ENCODE measurements around the gene CBLN1. TPM values are rescaled to one million over a fixed set of nuclear protein-coding genes. Genes with fewer than 3 reads are reported as not detected.

CBLN1 gene
- total and polyA plus RNA-seq, 2 donors from 2014 or later = 0.25 to 0.73 TPM

DNA sequence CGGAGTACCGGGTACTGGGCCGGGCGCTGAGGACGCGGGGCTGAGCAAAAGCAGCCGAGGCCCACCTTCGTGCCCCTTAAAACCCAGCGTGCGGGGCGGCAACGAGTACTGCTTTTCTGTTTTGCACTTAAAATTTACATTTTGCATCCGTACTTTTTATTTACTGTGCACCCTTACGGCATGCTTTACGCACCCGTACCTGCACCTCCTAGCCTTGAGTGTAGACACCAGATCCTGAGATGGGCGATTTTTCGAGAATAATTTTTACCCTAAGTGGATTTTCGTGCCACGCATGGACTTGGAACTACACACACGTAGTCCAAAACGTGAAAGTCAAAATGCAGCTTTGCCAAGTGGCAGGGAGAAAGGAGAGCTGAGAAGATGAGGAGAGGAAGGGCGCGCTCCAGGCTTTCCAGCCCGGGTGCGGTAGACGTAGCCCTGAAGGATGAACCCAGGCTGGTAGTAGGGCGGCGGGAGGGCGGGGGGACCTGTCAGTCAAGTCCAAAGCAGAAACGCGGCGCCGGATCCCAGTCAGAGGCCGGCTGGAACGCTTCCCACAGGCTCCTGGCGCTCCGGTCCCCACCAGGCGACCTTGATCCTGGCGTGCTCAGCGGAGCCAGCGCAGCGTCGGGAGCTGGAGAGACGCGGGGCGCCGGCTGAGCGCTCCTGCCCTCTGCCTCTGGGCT is 1.2 kb upstream of the CBLN1 start:
- FAIRE-seq = no peak
- H3K27ac ChIP-seq (ENCODE audit: low read depth in 2 of 2, low read length in 2 of 2) = no peak overlapping the region
- H3K27me3 ChIP-seq (ENCODE audit: control insufficient read depth, insufficient read depth, low read length) = peaks cover 66% of the 10 kb centered on the region
- TF ChIP-seq, protein P1, sequence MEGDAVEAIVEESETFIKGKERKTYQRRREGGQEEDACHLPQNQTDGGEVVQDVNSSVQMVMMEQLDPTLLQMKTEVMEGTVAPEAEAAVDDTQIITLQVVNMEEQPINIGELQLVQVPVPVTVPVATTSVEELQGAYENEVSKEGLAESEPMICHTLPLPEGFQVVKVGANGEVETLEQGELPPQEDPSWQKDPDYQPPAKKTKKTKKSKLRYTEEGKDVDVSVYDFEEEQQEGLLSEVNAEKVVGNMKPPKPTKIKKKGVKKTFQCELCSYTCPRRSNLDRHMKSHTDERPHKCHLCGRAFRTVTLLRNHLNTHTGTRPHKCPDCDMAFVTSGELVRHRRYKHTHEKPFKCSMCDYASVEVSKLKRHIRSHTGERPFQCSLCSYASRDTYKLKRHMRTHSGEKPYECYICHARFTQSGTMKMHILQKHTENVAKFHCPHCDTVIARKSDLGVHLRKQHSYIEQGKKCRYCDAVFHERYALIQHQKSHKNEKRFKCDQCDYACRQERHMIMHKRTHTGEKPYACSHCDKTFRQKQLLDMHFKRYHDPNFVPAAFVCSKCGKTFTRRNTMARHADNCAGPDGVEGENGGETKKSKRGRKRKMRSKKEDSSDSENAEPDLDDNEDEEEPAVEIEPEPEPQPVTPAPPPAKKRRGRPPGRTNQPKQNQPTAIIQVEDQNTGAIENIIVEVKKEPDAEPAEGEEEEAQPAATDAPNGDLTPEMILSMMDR (IDR thresholded peaks at IDR 0.05; ENCODE audit: borderline replicate concordance, extremely low read depth, insufficient read depth) = no peak
- H3K4me1 ChIP-seq (ENCODE audit: control insufficient read depth in 2 of 3, insufficient read depth in 2 of 3, low read depth in 1 of 3, low read length in 3 of 3) = no peaks in the 10 kb centered on the region
- no peak overlapping the region for H3K9ac ChIP-seq (ENCODE audit: low read length in 3 of 3)
- no peaks in the 10 kb centered on the region for H3K9me3 ChIP-seq (ENCODE audit: control insufficient read depth in 2 of 3, insufficient read depth in 1 of 3, low read length in 3 of 3)
- peak in 2 of 5 donors; percentile 17 to 67 for DNase-seq
- no peaks in the 10 kb centered on the region for H3K36me3 ChIP-seq (ENCODE audit: control insufficient read depth in 2 of 3, insufficient read depth in 3 of 3, low read length in 3 of 3)
- H3K4me3 ChIP-seq (ENCODE audit: low read length in 3 of 3) = no peak overlapping the region
- intact Hi-C loops (cut with DNase I) = no loop called here

DNA sequence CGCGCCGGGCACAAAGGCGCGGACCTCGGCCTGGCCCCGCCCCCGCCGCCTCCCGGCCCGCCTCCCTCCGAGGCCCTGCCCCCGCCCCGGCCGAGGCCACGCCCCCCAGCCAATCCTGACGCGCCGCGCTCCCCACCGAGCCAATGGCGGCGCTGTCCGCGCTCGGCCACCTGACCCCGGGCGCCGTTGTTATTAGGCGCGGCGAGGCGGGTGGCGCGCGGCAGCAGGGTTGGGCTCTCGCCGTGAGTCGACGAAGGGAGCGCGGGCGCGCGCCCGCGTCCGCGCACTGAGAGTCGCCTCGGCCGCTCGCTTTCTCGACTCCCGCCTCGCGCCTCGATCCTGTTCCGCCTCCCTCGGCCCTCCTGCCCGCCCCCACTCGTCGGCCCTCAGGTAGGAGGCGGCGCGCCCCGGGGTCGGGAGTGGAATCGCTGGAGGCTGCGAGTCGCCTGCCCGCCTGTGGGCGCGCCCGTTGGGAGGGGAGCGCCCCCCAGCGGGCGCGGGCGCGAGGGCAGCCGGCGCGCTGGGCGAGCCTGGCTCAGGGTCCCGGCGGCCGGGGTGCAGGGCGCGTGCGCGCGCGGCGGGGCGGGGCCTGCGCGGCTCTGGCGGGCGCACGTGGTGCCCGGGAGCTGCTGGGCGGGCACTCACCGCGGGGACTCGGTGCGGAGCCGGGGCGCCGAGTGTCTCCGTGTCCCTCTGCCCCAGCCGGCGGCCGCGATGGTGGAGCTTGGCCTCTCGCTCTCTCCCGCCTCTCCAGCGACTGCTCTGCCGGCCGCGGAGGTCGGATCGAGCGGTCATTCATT is 405 bp upstream of the CBLN1 start:
- TF ChIP-seq, protein P1 (IDR thresholded peaks at IDR 0.05; ENCODE audit: borderline replicate concordance, extremely low read depth, insufficient read depth) = no peak

DNA sequence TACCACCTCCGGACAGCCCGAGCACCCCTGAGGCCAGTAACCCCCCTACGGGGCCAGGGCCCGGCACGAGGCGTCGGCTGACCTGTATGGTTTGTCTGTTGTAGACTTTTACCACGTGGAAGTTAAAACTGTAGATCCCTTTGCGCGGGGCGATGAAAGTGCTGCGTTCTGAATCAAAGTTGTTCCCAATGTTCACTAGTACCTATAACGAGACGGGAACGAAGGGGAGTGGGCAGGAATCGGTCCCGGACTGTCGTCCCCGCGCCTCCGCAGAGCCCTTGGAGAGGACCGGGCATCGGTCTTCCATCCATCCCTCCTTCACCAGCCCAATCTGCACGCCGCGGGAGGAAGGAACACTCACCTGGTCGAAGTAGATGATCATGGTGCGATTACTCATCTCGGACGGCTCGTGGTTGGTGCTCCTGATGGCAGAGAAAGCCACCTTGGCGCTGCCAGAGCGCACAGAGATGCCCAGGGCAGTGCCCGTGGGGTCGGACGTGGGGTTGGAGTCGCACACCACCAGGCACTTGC is 732 bp downstream of the CBLN1 start:
- DNase-seq (peak in 1 of 5 donors; percentile 60), FAIRE-seq (no peak)

More for the DNA sequence above, 405 bp upstream of the CBLN1 start:
- intact Hi-C loops (cut with DNase I) = no loop called here
- Histone ChIP-seq H3K4me1 (ENCODE audit: control insufficient read depth in 2 of 3, insufficient read depth in 2 of 3, low read depth in 1 of 3, low read length in 3 of 3) (no peaks in the 10 kb centered on the region), H3K27me3 (ENCODE audit: control insufficient read depth, insufficient read depth, low read length) (peaks cover 68% of the 10 kb centered on the region), H3K27ac (ENCODE audit: low read depth in 2 of 2, low read length in 2 of 2) (no peak overlapping the region), H3K36me3 (ENCODE audit: control insufficient read depth in 2 of 3, insufficient read depth in 3 of 3, low read length in 3 of 3) (no peaks in the 10 kb centered on the region), H3K9ac (ENCODE audit: low read length in 3 of 3) (no peak overlapping the region), H3K4me3 (ENCODE audit: low read length in 3 of 3) (no peak overlapping the region), H3K9me3 (ENCODE audit: control insufficient read depth in 2 of 3, insufficient read depth in 1 of 3, low read length in 3 of 3) (no peaks in the 10 kb centered on the region)
- FAIRE-seq (no peak), DNase-seq (peak; percentile 84 to 96 (median 94))

More for the DNA sequence above, 732 bp downstream of the CBLN1 start:
- no peaks in the 10 kb centered on the region for H3K4me1 ChIP-seq (ENCODE audit: control insufficient read depth in 2 of 3, insufficient read depth in 2 of 3, low read depth in 1 of 3, low read length in 3 of 3)
- intact Hi-C loops (cut with DNase I) = no loop called here
- no peak overlapping the region for H3K4me3 ChIP-seq (ENCODE audit: low read length in 3 of 3)
- no peak overlapping the region for H3K27ac ChIP-seq (ENCODE audit: low read depth in 2 of 2, low read length in 2 of 2)
- H3K9me3 ChIP-seq (ENCODE audit: control insufficient read depth in 2 of 3, insufficient read depth in 1 of 3, low read length in 3 of 3) = no peaks in the 10 kb centered on the region
- H3K27me3 ChIP-seq (ENCODE audit: control insufficient read depth, insufficient read depth, low read length) = peaks cover 70% of the 10 kb centered on the region
- no peak overlapping the region for H3K9ac ChIP-seq (ENCODE audit: low read length in 3 of 3)
- H3K36me3 ChIP-seq (ENCODE audit: control insufficient read depth in 2 of 3, insufficient read depth in 3 of 3, low read length in 3 of 3) = no peaks in the 10 kb centered on the region
- TF ChIP-seq, protein P1 (IDR thresholded peaks at IDR 0.05; ENCODE audit: borderline replicate concordance, extremely low read depth, insufficient read depth) = no peak

Data from kidney (tissue), 14 donors.